ENCODE results near the gene TIMM44.

The TIMM44 gene

DNA sequence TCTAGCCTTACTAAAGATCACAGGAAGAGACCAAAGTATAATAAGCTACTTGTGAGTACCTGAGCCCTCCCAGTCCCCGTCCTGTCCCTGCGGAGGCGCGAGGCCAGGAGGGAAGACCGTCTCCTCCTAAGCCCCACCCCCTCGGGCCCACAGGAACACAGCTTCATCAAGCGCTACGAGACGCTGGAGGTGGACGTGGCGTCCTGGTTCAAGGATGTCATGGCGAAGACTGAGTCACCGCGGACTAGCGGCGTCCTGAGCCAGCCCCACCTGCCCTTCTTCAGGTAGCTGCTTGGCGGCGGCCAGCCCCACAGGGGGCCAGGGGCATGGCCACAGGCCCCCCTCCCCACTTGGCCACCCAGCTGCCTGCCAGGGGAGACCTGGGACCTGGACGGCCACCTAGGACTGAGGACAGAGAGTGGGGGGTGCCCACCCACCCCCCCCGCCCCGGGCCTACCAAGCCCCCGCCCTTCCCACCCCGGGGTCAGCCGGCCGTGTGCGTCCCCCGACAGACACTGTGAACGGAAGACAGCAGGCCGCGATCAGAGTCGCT is 31.2 kb downstream of the TIMM44 start:
- DNase-seq, result no peak

DNA sequence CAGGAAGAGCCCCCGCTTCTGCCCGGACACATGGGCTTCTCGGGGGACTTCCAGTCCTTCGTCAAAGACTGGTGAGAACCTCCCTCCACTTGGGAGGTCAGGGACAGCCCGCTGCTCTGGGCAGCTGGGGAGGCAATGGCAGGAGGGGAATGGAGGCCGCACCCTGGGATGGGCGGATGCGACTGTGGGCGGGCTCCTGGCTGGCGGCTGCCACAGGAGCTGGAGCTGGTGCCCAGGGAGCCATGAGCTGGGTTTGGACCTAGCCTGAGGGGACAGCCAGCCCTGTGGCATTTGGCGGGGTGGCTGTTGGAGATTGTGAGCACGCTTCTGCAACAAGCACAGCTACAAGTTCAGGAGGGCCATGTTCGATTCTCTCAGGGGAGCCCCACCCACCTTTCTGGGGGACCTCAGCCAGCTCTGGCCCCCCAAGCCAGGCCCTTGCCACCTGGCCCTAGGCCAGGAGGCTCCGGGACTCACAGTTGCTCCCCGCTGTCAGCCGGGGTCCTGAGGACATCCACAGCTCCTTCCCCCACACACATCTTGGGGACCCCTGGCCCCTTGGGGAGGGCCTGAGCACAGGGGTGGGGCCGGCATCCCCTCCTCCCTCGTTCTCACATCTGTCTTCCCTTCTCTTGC is 31.8 kb downstream of the TIMM44 start:
- DNase-seq, result no peak

DNA sequence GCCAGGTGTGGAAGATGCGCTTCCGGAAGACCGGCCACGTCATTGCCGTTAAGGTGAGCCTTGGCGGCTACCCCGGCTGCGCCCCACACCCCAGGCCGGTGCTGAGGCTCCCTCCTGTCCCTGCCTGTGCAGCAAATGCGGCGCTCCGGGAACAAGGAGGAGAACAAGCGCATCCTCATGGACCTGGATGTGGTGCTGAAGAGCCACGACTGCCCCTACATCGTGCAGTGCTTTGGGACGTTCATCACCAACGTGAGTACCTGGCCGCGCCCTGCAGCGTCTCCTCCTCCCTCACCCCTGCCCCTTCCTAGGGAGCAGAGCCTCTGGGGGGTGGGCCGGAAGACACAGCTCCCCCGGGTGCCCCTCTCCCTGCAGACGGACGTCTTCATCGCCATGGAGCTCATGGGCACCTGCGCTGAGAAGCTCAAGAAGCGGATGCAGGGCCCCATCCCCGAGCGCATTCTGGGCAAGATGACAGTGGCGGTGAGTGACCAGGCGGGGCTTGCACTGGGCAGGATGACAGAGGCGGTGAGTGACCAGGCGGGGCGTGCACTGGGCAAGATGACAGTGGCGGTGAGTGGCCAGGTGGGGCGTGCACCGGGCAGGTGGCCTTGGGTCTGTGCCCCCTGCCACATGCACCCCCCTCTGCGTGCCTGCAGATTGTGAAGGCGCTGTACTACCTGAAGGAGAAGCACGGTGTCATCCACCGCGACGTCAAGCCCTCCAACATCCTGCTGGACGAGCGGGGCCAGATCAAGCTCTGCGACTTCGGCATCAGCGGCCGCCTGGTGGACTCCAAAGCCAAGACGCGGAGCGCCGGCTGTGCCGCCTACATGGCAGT is 32.9 kb downstream of the TIMM44 start:
- no peak for DNase-seq

DNA sequence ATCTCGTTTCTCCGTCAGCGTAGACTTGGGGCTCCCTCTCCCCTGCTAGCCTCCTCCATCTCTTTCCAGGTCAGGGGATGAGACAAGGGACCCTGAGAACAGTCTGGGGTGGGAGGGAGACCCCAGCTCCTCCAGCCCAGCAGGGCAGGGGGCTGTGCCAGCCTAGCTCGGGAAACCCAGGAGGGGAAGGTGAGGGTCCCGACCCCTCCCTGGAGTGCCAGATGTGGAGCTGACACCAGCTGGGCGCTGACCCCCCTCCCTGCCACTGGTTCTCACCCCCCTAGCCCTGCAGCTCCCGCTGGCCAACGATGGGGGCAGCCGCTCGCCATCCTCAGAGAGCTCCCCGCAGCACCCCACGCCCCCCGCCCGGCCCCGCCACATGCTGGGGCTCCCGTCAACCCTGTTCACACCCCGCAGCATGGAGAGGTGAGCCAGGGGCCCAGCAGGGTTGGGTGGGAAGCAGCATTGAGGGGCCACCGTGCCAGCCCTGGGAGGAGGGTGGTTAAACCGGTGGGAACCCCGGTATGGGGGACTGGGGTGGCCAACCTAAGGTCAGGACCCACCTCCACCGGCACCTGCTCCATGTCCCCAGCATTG is 33.9 kb downstream of the TIMM44 start:
- DNase-seq, result no peak

DNA sequence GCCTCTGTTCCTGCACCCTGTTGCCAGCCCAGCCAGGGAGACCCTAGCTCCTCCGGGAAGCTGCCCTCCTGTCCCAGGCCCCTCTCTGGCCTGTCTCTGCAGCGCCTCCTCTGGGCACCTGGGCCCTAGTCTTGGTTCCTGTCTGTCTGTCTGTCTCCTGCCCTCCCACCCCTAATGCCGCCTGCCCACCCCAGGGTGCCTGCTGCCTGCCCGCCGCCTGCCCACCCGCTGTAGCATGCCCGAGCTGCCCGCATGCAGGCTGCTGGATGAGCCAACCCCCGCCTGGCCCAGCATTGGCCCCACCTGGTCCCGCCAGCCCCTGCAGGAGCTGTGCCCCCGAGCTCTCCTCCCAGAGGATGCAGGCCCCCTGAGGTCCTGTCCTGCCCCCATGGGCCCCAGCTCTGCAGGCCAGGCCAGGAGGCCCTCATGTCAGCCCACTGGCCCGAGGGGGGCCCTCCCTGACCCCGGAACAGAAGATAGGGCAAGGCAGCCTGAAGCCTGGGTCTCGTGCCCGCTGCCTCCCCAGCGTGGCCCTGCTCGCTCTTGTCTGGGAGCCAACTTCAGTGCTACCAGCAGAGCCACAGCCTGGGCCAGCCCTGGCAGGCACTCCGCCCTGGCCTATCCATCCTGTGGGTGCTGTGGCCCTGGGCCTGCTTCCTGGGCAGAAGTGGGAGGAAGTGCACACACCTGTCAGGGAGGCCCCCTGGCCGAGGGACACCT is 34.6 kb downstream of the TIMM44 start:
- no peak for DNase-seq

DNA sequence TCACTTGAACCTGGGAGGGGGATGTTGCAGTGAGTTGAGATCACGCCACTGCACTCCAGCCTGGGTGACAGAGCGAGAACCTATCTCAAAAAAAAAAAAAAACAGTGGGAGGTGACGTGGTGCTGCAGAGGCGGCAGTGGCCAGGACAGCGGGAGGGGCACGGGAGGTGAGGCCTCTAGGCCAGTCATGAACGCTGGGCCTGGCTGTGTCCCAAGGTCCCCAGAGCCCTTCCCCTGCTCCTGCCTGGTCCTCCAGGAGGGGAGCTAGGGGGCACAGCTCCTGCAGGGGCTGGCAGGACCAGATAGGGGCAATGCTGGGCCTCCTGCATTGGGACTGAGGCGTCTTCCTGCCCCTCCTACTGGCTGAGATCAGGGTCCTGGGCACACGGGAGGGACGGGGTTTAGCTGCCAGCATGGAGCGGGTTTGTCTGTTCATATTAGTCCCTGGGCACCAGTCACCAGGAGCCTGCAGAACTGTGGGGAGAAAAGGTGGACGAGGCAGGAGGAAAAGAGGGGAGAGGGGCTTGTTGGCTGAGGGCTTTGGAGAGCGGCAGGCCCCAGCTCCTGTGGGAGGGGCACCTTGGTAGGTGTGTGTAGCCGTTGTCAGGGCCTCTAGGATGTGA is 35.3 kb downstream of the TIMM44 start:
- no peak for DNase-seq

DNA sequence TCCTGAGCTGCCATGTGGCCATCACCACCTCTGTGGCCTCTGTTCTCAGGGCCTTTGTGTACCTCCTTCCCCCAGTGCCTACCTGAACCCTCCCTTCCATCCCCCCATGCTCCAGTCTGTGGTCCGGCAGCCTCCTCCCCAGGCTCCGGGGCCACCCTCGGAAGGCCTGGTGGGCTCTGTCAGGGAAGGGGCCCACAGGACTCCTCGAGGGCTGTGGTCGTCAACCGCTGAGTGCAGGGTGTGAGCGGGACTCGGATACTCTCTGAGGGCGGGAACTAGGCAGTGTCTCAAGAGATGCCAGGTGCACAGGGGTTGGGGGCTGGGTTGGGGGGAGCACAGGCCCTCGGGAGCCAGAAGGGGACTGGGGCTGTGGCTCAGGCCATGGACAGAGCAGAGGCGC is 35.9 kb downstream of the TIMM44 start:
- DNase-seq, result no peak

DNA sequence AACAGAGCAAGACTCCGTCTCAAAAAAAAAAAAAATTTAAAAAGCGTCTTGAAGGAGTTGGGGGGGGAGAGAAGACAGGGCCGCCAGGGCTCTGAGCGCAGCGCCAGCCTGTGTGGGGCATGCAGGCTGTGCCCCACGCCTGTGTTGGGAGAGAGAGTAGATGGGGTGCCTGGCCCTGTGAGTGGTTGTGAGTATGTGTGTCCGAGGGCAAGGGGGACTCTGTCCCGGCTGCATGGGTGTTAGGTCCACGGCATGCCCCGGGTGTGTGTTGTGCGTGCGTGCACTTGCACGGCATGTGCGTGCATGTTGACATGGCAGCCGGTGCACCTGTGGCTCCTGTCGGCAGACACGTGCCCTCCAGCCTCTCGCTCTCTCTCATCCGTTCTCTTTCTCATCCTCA is 36.3 kb downstream of the TIMM44 start:
- no peak for DNase-seq

DNA sequence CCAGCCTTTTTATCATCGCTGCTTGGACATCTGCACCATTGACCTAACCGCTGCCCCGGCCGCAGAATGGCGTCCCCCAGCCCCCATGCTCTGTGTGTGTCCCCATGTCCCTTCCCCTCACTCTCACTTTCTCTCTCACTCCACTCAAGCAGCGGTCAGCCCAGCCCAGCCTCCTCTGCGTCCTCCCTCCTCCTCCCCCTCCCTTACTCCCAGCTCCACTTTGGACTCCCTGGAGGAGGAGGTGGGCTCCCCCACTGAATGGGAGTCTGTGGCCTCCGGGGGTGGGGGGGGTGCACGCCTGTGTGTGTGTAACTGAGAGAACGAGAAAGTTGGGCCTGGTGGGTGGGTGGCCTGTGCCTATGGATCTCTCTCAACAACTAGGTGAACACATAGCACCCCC is 37.6 kb downstream of the TIMM44 start:
- no peak for DNase-seq

DNA sequence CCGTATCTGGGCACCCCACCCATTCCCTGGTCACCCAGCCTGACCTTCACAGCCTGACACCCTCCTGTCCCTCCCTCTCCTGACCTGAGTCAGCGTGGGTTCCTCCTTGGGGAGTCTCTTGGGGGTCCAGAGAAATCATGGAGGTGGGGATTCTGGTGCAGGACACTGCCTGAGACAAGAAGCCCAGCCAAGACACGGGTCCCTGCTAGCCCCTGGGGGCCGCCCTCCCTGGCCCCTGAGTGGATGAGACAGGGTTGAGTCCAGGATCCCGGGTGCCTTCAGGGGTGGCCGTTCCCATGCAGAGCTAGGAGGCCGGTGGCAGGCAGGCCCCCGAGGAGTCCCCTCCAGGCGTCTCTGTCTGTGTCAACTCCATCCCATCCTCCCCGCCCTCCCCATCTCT is 38.2 kb downstream of the TIMM44 start:
- no peak for DNase-seq

DNA sequence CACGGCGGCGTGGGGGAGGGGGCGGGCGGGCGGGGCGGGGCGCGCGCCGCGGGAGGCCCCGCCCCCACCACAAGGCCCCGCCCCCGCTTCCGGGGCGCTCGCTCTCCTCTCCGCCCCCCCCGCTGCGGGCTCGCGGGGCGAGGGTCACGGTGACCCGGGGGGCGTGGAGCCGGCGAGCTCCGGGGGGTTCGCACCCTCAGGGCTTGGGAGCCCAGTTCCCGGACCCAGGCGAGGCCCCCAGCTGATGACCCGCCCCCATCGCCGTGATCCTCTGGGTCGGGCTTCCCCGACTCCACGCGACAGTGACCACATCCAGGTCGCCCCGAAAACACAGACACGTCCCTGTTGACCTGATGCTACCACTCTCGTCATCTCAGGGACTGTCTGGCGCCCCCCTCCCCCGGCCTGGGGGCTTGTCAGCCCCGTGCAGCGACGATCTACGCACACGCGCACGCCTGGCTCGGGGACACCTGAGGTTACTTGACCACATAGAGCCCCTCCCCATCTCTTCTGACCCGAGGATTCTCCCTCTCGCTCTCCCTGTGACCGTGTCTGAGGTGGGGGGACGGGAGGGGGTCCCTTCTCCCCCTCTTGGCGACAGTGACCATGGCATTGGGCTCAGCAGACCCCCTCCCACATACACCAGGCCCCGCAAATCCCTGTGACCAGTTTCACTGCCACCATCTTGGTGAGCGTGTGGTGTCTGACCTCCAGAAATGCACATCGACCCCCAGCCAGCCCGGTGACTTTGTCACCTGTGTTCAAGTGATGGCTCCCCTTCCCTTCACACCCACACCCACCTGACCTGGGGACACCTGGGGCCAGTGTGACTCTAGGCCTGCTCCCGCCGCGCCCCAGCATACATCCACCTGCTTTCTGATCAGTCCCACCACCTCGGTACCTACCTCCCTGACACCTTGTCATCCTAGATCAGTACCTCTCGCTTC is 39.1 kb downstream of the TIMM44 start:
- no peak for DNase-seq

DNA sequence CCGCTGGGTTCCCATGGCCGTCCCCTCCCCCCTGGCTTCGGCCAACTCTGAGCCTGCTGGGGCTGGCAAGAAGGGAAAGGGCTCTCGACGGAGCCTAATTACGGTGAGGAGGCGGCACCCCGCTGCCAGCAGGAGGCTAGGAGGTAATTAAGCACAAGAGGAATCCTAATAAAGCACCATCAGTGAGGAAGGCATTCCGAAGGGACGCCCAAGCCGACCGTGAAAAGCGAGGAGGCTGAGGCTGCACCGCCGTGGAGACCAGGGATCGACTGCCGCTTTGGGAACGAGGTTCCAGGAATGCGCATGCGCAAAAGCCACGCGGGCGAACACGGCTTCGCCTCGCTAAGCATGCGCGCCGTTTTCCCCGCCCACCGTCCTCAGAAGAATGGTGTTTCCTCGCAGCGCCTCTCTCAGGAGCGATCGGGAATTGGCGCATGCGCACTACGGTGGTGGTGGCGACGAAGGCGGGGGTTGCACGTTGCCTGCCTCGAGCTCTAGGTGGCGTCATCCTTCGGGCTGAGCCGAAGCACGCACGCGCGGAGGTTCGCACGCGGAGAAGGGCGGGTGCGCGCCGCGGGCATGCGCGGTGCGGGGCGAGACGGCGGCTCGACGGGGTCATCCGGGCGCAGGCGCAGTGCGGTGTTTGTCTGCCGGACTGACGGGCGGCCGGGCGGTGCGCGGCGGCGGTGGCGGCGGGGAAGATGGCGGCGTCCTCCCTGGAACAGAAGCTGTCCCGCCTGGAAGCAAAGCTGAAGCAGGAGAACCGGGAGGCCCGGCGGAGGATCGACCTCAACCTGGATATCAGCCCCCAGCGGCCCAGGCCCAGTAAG is 40.0 kb downstream of the TIMM44 start, which contains the start of gene MAP2K7:
TSS of gene MAP2K7 (plus strand) at position 634 of the 830 bp plus-strand sequence. CDS start at position 702, 68 bp downstream.
- DNase-seq, result peak; percentile 98

DNA sequence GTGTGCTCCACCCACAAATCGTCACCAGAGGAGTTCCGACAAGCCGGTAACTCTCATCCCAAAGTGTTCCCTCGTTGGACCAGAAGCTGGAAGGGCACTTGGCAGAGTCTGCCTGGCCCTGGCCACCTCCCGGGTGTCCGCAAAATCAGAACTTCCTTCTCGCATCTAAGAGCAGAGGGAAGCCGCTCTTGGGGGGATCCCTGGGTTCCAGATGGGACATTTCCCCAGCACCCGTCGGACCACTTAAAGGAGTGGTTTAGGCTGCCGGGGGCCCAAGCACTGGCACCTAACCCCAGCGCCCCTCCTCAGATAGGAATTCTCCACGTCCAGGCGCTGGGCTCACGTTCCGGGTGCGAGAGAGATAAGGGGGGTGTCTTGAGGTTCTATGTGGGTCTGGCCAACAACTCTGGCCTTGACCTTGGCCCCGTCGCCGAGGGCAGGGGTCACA is 40.6 kb downstream of the TIMM44 start:
- no peak for DNase-seq

DNA sequence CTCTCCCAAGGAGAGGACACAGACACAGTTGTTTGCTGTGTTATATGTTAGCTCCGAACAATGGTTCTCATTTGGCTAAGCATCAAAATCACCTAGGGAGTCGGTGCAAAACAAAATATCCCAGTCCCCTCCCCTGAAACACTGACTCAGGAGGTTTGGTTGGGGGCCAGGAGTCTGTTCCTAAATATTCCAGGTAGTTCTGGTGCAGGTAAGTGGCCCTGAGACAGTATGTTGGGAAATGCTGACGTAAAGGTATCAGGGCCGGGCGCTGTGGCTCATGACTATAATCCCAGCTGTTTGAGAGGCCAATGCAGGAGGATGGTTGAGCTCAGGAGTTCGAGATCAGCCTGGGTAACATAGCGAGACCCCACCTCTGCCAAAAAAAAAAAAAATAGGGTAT is 42.1 kb downstream of the TIMM44 start:
- no peak for DNase-seq

DNA sequence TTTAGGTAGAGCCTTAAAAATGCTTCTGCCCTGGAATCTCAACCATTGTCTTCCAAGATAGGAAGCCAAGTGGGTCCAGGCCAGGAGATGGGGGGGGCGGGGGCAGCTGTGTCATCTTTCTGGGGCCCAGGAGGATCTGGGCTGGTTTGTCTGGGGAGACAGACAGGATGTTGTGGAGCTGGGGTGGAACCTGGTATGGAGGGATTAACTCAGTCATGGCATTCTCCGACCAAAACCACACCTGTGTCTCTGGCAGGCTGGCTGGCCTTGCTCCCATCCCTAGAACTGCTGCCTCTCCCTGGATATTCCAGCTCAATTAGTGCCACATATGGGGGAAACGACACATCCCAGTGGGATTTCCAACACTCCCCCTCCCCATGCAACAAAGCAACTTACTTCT is 42.5 kb downstream of the TIMM44 start:
- no peak for DNase-seq

DNA sequence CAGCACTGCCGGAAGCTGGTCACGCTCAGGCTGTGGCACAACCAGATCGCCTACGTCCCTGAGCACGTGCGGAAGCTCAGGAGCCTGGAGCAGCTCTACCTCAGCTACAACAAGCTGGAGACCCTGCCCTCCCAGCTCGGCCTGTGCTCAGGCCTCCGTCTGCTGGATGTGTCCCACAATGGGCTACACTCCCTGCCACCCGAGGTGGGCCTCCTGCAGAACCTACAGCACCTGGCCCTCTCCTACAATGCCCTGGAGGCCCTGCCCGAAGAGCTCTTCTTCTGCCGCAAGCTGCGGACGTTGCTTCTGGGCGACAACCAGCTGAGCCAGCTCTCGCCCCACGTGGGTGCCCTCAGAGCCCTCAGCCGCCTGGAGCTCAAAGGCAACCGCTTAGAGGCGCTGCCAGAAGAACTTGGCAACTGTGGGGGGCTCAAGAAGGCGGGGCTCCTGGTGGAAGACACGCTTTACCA is 43.0 kb downstream of the TIMM44 start:
- DNase-seq, result no peak

DNA sequence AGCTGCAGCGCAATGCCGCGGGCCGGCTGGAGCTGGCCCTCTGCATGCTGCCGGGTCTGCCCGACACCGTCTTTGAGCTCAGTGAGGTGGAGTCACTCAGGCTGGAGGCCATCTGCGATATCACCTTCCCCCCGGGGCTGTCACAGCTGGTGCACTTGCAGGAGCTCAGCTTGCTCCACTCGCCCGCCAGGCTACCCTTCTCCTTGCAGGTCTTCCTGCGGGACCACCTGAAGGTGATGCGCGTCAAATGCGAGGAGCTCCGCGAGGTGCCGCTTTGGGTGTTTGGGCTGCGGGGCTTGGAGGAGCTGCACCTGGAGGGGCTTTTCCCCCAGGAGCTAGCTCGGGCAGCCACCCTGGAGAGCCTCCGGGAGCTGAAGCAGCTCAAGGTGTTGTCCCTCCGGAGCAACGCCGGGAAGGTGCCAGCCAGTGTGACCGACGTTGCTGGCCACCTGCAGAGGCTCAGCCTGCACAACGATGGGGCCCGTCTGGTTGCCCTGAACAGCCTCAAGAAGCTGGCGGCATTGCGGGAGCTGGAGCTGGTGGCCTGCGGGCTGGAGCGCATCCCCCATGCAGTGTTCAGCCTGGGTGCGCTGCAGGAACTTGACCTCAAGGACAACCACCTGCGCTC is 43.6 kb downstream of the TIMM44 start:
- DNase-seq, result peak; percentile 8

DNA sequence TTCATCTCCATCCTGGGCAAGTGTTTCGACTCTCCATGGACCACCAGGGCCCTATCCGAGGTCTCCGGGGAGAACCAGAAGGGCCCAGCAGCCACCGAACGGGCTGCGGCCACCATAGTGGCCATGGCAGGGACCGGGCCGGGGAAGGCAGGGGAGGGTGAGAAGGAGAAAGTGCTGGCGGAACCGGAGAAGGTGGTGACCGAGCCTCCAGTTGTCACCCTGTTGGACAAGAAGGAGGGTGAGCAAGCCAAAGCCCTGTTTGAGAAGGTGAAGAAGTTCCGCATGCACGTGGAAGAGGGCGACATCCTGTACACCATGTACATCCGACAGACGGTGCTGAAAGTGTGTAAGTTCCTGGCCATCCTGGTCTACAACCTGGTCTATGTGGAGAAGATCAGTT is 44.5 kb downstream of the TIMM44 start:
- DNase-seq, result no peak

DNA sequence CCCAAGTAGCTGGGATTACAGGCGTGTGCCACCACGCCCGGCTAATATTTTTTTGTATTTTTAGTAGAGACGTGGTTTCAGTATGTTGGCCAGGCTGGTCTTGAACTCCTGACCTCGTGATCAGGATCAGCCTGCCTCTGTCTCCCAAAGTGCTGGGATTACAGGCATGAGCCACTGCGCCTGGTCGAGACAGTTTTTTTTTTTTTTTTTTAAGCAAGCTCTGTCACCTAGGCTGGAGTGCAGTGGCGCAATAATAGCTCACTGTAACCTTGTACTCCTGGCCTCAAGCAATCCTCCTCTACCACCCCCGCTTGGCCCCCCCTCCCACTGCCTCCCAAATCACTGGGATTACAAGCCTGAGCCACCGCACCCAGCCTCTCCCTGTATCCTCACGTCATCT is 46.2 kb downstream of the TIMM44 start:
- no peak for DNase-seq

DNA sequence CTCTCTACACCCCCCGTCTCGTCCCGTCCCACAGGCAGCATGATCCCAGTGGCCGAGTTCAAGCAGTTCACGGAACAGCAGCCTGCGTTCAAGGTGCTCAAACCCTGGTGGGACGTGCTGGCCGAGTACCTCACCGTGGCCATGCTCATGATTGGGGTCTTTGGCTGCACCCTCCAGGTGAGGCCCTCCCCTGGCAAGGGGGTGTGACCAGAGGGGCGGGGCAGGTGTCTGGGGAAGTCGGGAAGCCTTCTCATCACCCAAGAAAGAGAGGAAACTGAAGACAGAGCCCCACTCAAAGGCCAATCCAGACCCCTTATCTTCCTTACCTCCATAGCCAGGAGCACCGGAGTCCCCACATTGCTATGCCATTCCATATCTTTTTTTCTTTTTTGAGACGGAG is 47.9 kb downstream of the TIMM44 start:
- no peak for DNase-seq
